Trophoblast cell (in vitro differentiated cells and primary cell): Measurements from ENCODE around the gene TRIM23.
"Not testable (repeated sequence)": the region's sequence is repeated elsewhere in the genome, so short reads cannot be mapped to it uniquely, and the experiment has no call there.

Source experiments
- DNase-seq, 2 donors: peaks; one replicate each; pipeline ENCODE4 v3.0.0-alpha.2; 2016
- H2AFZ ChIP-seq: 2 replicates; pipeline ENCODE4 v1.6.1; 2013; ENCODE audit warnings: low read length, moderate library complexity, mild to moderate bottlenecking; ENCODE audit not compliant: insufficient read depth, poor library complexity
- H2AK5ac ChIP-seq: 2 replicates; pipeline ENCODE4 v1.6.1; 2013; ENCODE audit warnings: mild to moderate bottlenecking, low read length
- H2BK120ac ChIP-seq: 2 replicates; pipeline ENCODE4 v1.6.1; 2013; ENCODE audit warnings: low read length, mild to moderate bottlenecking, moderate library complexity; ENCODE audit not compliant: insufficient read depth, poor library complexity
- H2BK12ac ChIP-seq: 2 replicates; pipeline ENCODE4 v1.6.1; 2013; ENCODE audit warnings: mild to moderate bottlenecking, low read length, moderate library complexity
- H2BK5ac ChIP-seq: 2 replicates; pipeline ENCODE4 v1.6.1; 2013; ENCODE audit warnings: low read length, low read depth, moderate library complexity, mild to moderate bottlenecking; ENCODE audit not compliant: poor library complexity
- H3K14ac ChIP-seq: 2 replicates; pipeline ENCODE4 v1.6.1; 2013; ENCODE audit warnings: mild to moderate bottlenecking, low read length
- H3K18ac ChIP-seq: 2 replicates; pipeline ENCODE4 v1.6.1; 2013; ENCODE audit warnings: mild to moderate bottlenecking, low read length
- H3K23ac ChIP-seq: 2 replicates; pipeline ENCODE4 v1.6.1; 2013; ENCODE audit warnings: low read length
- H3K27ac ChIP-seq: 2 replicates; pipeline ENCODE4 v1.5.1; 2013; ENCODE audit warnings: low read depth, mild to moderate bottlenecking, inconsistent platforms, low read length, moderate library complexity
- H3K27me3 ChIP-seq: 2 replicates; pipeline ENCODE4 v1.6.1; 2013; ENCODE audit warnings: inconsistent platforms, mild to moderate bottlenecking, low read length, moderate library complexity; ENCODE audit not compliant: insufficient read depth
- H3K36me3 ChIP-seq, 2 experiments: 1 replicate in 1 of 2; 2 replicates in 1 of 2; pipeline ENCODE4 v1.6.1; 2013; ENCODE audit warnings: low read length in 2 of 2, mild to moderate bottlenecking in 2 of 2, moderate library complexity in 1 of 2; ENCODE audit not compliant: insufficient read depth in 2 of 2, control insufficient read depth in 1 of 2
- H3K4ac ChIP-seq: 2 replicates; pipeline ENCODE4 v1.6.1; 2013; ENCODE audit warnings: low read depth, mild to moderate bottlenecking, low read length, moderate library complexity
- H3K4me1 ChIP-seq, 2 experiments: 1 replicate in 1 of 2; 2 replicates in 1 of 2; pipeline ENCODE4 v1.6.1; 2013; ENCODE audit warnings: low read length in 2 of 2, mild to moderate bottlenecking in 2 of 2, moderate library complexity in 1 of 2; ENCODE audit not compliant: insufficient read depth in 2 of 2, control insufficient read depth in 1 of 2
- H3K4me2 ChIP-seq: 2 replicates; pipeline ENCODE4 v1.6.1; 2013; ENCODE audit warnings: inconsistent platforms, mild to moderate bottlenecking, low read length, moderate library complexity
- H3K4me3 ChIP-seq: 2 replicates; pipeline ENCODE4 v1.5.1; 2013; ENCODE audit warnings: mild to moderate bottlenecking, low read depth, low read length, inconsistent platforms
- H3K79me1 ChIP-seq: one replicate; pipeline ENCODE4 v1.6.1; 2013; ENCODE audit warnings: low read length
- H3K79me2 ChIP-seq: 2 replicates; pipeline ENCODE4 v1.6.1; 2013; ENCODE audit warnings: low read length, mild to moderate bottlenecking; ENCODE audit not compliant: control insufficient read depth, insufficient read depth, poor library complexity
- H3K9ac ChIP-seq: 2 replicates; pipeline ENCODE4 v1.6.1; 2013; ENCODE audit warnings: mild to moderate bottlenecking, low read length
- H3K9me3 ChIP-seq: 2 replicates; pipeline ENCODE4 v1.6.1; 2013; ENCODE audit warnings: low read depth, mild to moderate bottlenecking, control low read depth, inconsistent platforms, low read length; ENCODE audit not compliant: insufficient read depth
- H4K12ac ChIP-seq: 2 replicates; pipeline ENCODE4 v1.6.1; 2013; ENCODE audit warnings: low read depth, mild to moderate bottlenecking, low read length, moderate library complexity
- H4K8ac ChIP-seq: 2 replicates; pipeline ENCODE4 v1.6.1; 2013; ENCODE audit warnings: low read depth, mild to moderate bottlenecking, low read length, moderate library complexity
- H4K91ac ChIP-seq: one replicate; pipeline ENCODE4 v1.6.1; 2013; ENCODE audit warnings: low read depth, mild to moderate bottlenecking, low read length, moderate library complexity
- WGBS: extraction: QIAGEN DNeasy Blood & Tissue Kit; methylation state at CpG from one replicate; pipeline ENCODE4 v1.1.7; 2013; ENCODE audit warnings: missing lambda C conversion rate; ENCODE audit not compliant: insufficient read length, insufficient coverage; ENCODE audit errors: extremely low coverage; 5-methylcytosine and 5-hydroxymethylcytosine counted together

TRIM23 gene

DNA sequence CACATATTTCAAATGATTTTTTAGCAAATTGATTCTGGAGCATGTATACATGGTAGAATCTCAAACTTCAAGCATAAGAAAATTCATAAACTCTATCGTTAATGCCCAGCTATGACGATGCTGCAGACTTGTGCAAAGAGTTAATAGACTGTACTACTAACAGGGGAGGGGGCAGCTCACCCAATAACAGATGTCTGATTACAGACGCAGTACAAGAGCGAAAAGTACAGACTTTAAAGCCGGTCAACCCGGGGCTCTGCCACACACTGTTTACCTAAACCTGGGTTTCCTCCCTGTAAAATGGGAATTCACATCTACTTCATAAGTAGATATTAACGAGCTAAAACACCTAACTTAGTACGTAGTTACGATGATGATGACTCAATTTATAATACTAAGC lies 651 bp downstream of the TRIM23 start:
- H2BK5ac ChIP-seq = no peak overlapping the region
- no peak overlapping the region for H2BK12ac ChIP-seq
- H2AFZ ChIP-seq = no peak overlapping the region
- H3K4me1 ChIP-seq = peaks cover 0 to 3% of the 10 kb centered on the region in 2 experiments
- H4K8ac ChIP-seq = no peak overlapping the region
- no peaks in the 10 kb centered on the region for H3K9me3 ChIP-seq
- H3K79me1 ChIP-seq = peaks cover 4% of the 10 kb centered on the region
- H3K4me3 ChIP-seq = peak overlapping the region; percentile 97
- H3K4me2 ChIP-seq = peak overlapping the region; percentile 63
- no peak overlapping the region for H3K18ac ChIP-seq
- WGBS = no CpG with 5 or more reads among the region's 9 CpGs
- no peak for DNase-seq
- no peak overlapping the region for H3K14ac ChIP-seq
- no peak overlapping the region for H2BK120ac ChIP-seq
- no peak overlapping the region for H2AK5ac ChIP-seq
- no peak overlapping the region for H3K23ac ChIP-seq
- H3K79me2 ChIP-seq = peaks cover 5% of the 10 kb centered on the region
- no peak overlapping the region for H3K27ac ChIP-seq
- no peaks in the 10 kb centered on the region for H3K27me3 ChIP-seq
- peaks cover 0 to 2% of the 10 kb centered on the region in 2 experiments for H3K36me3 ChIP-seq
- no peak overlapping the region for H4K12ac ChIP-seq
- H3K9ac ChIP-seq = peak overlapping the region; percentile 79
- H4K91ac ChIP-seq = no peak overlapping the region
- H3K4ac ChIP-seq = no peak overlapping the region

DNA sequence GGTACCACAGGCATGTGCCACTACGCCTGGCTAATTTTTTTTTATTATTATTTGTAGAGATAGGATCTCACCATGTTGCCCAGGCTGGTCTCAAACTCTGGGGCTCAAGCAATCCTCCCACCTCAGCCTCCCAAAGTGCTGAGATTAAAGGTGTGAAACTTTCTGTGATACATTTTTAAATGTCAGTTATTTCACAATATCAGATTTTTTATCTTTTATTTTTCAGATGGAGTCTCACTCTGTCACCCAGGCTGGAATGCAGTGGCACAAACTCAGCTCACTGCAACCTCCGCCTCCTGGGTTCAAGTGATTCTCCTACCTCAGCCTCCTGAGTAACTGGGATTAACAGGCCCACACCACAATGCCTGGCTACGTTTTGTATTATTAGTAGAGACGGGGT lies 2.2 kb downstream of the TRIM23 start:
- not testable (repeated sequence) for H3K9me3 ChIP-seq, H2BK12ac ChIP-seq, H3K36me3 ChIP-seq, H3K79me1 ChIP-seq, H3K79me2 ChIP-seq, H3K4me3 ChIP-seq, H2BK5ac ChIP-seq, H3K4me2 ChIP-seq, H3K27ac ChIP-seq, H2AK5ac ChIP-seq, H4K12ac ChIP-seq, H3K18ac ChIP-seq, H4K8ac ChIP-seq, H3K27me3 ChIP-seq, H2BK120ac ChIP-seq, H3K14ac ChIP-seq, H2AFZ ChIP-seq, DNase-seq, H4K91ac ChIP-seq, H3K23ac ChIP-seq, H3K9ac ChIP-seq, H3K4me1 ChIP-seq
- WGBS = no CpG with 5 or more reads among the region's 4 CpGs
- H3K4ac ChIP-seq = peak overlapping the region; percentile 39

DNA sequence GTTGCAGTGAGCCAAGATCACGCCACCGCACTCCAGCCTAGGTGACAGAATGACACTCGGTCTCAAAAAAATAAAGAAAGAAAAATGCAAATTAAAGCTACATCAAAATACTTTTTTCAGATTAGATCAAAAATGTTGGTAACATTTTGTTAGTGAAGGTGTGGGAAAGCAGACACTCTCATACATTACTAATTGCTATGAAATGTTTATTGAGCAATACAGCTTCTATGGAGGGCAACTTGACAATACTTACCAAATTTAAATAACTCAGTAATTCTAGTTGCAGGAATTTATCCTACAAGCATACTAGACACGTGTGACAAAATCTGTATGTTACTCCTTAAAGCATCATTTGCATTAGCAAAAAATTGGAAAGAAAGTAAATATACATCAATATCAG lies 4.1 kb downstream of the TRIM23 start:
- H2BK120ac ChIP-seq = no peak overlapping the region
- peaks cover 3% of the 10 kb centered on the region in 2 experiments for H3K36me3 ChIP-seq
- peak in 1 of 2 donors; percentile 51 for DNase-seq
- no peak overlapping the region for H3K4me3 ChIP-seq
- no peak overlapping the region for H3K4ac ChIP-seq
- H2AFZ ChIP-seq = no peak overlapping the region
- H2BK12ac ChIP-seq = no peak overlapping the region
- H3K14ac ChIP-seq = no peak overlapping the region
- H3K23ac ChIP-seq = no peak overlapping the region
- H3K27ac ChIP-seq = no peak overlapping the region
- H3K79me1 ChIP-seq = peaks cover 1% of the 10 kb centered on the region
- no peak overlapping the region for H2BK5ac ChIP-seq
- no peak overlapping the region for H2AK5ac ChIP-seq
- no CpG with 5 or more reads among the region's 4 CpGs for WGBS
- no peaks in the 10 kb centered on the region for H3K9me3 ChIP-seq
- no peak overlapping the region for H3K4me2 ChIP-seq
- no peaks in the 10 kb centered on the region for H3K27me3 ChIP-seq
- H3K9ac ChIP-seq = no peak overlapping the region
- peaks cover 3% of the 10 kb centered on the region for H3K79me2 ChIP-seq
- H4K8ac ChIP-seq = no peak overlapping the region
- H3K18ac ChIP-seq = no peak overlapping the region
- no peak overlapping the region for H4K91ac ChIP-seq
- H4K12ac ChIP-seq = no peak overlapping the region
- peaks cover 0 to 3% of the 10 kb centered on the region in 2 experiments for H3K4me1 ChIP-seq

DNA sequence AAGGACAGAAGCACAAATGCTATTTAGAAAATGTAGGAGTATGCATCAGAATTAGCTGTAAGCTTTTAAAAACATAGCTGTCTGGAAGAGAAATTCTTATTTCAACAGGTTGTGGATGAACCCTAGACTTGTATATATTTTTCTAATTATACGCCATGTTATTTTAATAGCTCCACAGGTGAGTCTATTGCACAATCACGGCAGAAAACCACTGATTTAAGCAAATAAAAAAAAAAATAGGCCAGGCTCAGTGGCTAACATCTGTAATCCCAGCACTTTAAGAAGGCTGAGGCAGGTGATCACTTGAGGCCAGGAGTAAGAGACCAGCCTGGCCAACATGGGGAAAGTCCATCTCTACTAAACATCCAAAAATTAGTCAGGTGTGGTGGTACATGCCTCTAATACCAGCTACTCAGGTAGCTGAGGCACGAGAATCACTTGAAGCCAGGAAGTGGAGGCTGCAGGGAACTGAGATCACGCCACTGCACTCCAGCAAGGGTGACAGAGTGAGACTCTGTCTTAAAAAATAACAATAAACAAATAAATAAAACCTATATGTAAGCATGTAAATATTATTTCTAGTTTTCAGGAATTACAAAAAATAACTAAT lies 11.7 kb downstream of the TRIM23 start:
- Histone ChIP-seq H3K18ac (no peak overlapping the region), H3K4ac (no peak overlapping the region), H2BK5ac (no peak overlapping the region), H3K36me3 (peaks cover 8 to 12% of the 10 kb centered on the region in 2 experiments), H3K27me3 (no peaks in the 10 kb centered on the region), H3K14ac (no peak overlapping the region), H2AFZ (no peak overlapping the region), H3K23ac (no peak overlapping the region), H3K9me3 (no peaks in the 10 kb centered on the region), H3K79me2 (no peaks in the 10 kb centered on the region), H2AK5ac (no peak overlapping the region), H2BK12ac (no peak overlapping the region), H3K79me1 (no peaks in the 10 kb centered on the region), H3K9ac (no peak overlapping the region), H4K12ac (no peak overlapping the region), H3K4me3 (no peak overlapping the region), H4K91ac (no peak overlapping the region), H4K8ac (no peak overlapping the region), H2BK120ac (no peak overlapping the region), H3K4me2 (no peak overlapping the region), H3K27ac (no peak overlapping the region), H3K4me1 (no peaks in the 10 kb centered on the region)
- WGBS = no CpG with 5 or more reads among the region's 4 CpGs
- no peak for DNase-seq
